K562 (cell line): ENCODE results near the gene LMX1B.

Experiments used
- CHCHD3 ChIP-seq: fragments of 250-450 bp; sonication (Bioruptor Pico); IDR thresholded peaks from 2 replicates; pipeline ENCODE4 v2.1.2; 2022; ENCODE audit warnings: mild to moderate bottlenecking
- RCOR1 ChIP-seq, 2 experiments: IDR thresholded peaks; 2 replicates each; pipeline ENCODE4 v1.6.1; 2012; ENCODE audit warnings: low read depth in 2 of 2, low read length in 2 of 2, borderline replicate concordance in 1 of 2, improper control_type of control experiment in 1 of 2

- TF ChIP-seq CHCHD3 (CRISPR knock-in tag) (no peak), RCOR1 (IDR thresholded peaks at IDR 0.05; ENCODE audit: borderline replicate concordance in 1 of 2, low read depth in 2 of 2, low read length in 2 of 2) (no peak)
Measured at GRCh38 chr9:126669108-126669507, 55.4 kb downstream of the LMX1B start.
